Brain microvascular endothelial cell (primary cell): ENCODE measurements around the gene MYH9.

Experiments
- DNase-seq: peaks from one replicate; pipeline ENCODE4 v3.0.0-alpha.2; 2020
- H3K27ac ChIP-seq: fragments of 250-450 bp; sonication (Bioruptor Pico); 2 replicates; pipeline ENCODE4 v1.5.1; 2020; ENCODE audit warnings: mild to moderate bottlenecking, moderate library complexity
- H3K27me3 ChIP-seq: fragments of 250-450 bp; sonication (Bioruptor Pico); replicated peaks from 2 replicates; pipeline ENCODE4 v1.5.1; 2020; ENCODE audit warnings: mild to moderate bottlenecking
- H3K36me3 ChIP-seq: fragments of 250-450 bp; sonication (Bioruptor Pico); replicated peaks from 2 replicates; pipeline ENCODE4 v1.5.1; 2020; ENCODE audit warnings: mild to moderate bottlenecking
- H3K4me3 ChIP-seq: 2 replicates; pipeline ENCODE4 v1.5.1; 2011; ENCODE audit warnings: low read depth, mild to moderate bottlenecking, control low read depth, low read length, moderate library complexity
- CTCF ChIP-seq: IDR thresholded peaks from 2 replicates; pipeline ENCODE4 v1.5.1; 2011; ENCODE audit warnings: low read depth, mild to moderate bottlenecking, moderate library complexity, low read length, control low read depth, inconsistent platforms; ENCODE audit errors: missing control alignments
- in situ Hi-C: cut with HindIII; loops from 2 replicates; pipeline ENCODE4 v1.10.0; 2017; ENCODE audit warnings: low sequenced_read_pairs, low pct_ligation_motif_present

The MYH9 gene

GRCh38 chr22:36350751-36351594 lies 36.8 kb downstream of the MYH9 start:
- DNase-seq = no peak
- H3K27me3 ChIP-seq = no peaks in the 10 kb centered on the region
- H3K36me3 ChIP-seq = peaks cover 43% of the 10 kb centered on the region
- in situ Hi-C loops = no loop called here
- H3K4me3 ChIP-seq = no peak overlapping the region
- H3K27ac ChIP-seq = peak overlapping the region; percentile 91
- TF ChIP-seq CTCF = peak; percentile 46

- Histone ChIP-seq H3K27me3 (no peaks in the 10 kb centered on the region), H3K36me3 (peaks cover 49% of the 10 kb centered on the region), H3K4me3 (no peak overlapping the region), H3K27ac (peak overlapping the region; percentile 91)
- TF ChIP-seq CTCF = no peak
- no peak for DNase-seq
- in situ Hi-C loops = loop anchor here (25.0 kb wide), 1 partner anchor 113 kb away; no protein-coding TSS in a partner anchor
Measured at GRCh38 chr22:36349726-36350125, 38.0 kb downstream of the MYH9 start.

- Histone ChIP-seq H3K27me3 (no peaks in the 10 kb centered on the region), H3K27ac (peak overlapping the region; percentile 91), H3K4me3 (no peak overlapping the region), H3K36me3 (peaks cover 53% of the 10 kb centered on the region)
- no peak for TF ChIP-seq CTCF
- no peak for DNase-seq
- in situ Hi-C loops = loop anchor here (25.0 kb wide), 1 partner anchor 114 kb away; no protein-coding TSS in a partner anchor
Measured at GRCh38 chr22:36348760-36349159, 39.0 kb downstream of the MYH9 start.

- H3K4me3 ChIP-seq = no peak overlapping the region
- in situ Hi-C loops = loop anchor here (25.0 kb wide), 1 partner anchor 115 kb away; no protein-coding TSS in a partner anchor
- peaks cover 61% of the 10 kb centered on the region for H3K36me3 ChIP-seq
- no peaks in the 10 kb centered on the region for H3K27me3 ChIP-seq
- DNase-seq = no peak
- no peak overlapping the region for H3K27ac ChIP-seq
- no peak for TF ChIP-seq CTCF
Measured at GRCh38 chr22:36347094-36347493, 40.7 kb downstream of the MYH9 start.

- Histone ChIP-seq H3K4me3 (no peak overlapping the region), H3K36me3 (peaks cover 84% of the 10 kb centered on the region), H3K27me3 (no peaks in the 10 kb centered on the region), H3K27ac (no peak overlapping the region)
- no peak for TF ChIP-seq CTCF
- no peak for DNase-seq
- in situ Hi-C loops = loop anchor here (25.0 kb wide), 1 partner anchor 118 kb away; no protein-coding TSS in a partner anchor
Measured at GRCh38 chr22:36344106-36344827, 43.5 kb downstream of the MYH9 start.
